ENCODE results near the gene LRP2.
"Not testable (repeated sequence)": the region's sequence is repeated elsewhere in the genome, so short reads cannot be mapped to it uniquely, and the experiment has no call there.

LRP2 gene

GRCh38 chr2:169339657-169340056 lies 22.7 kb downstream of the LRP2 start:
- no peak for DNase-seq (ENCODE audit: low spot score)
- TF ChIP-seq CTCF (conservative IDR thresholded peaks at IDR 0.05; ENCODE audit: low read depth) = no peak
- ChIA-PET POLR2A (ENCODE audit: low non-redundant PET) (no interaction called here), CTCF (no interaction called here)
- no peak overlapping the region for H3K27ac ChIP-seq

- H3K27ac ChIP-seq = no peak overlapping the region
- ChIA-PET POLR2A (ENCODE audit: low non-redundant PET) (no interaction called here), CTCF (no interaction called here)
- DNase-seq (ENCODE audit: low spot score) = no peak
- TF ChIP-seq CTCF (conservative IDR thresholded peaks at IDR 0.05; ENCODE audit: low read depth) = no peak
Observed at GRCh38 chr2:169336695-169337094, 25.6 kb downstream of the LRP2 start.

- POLR2A ChIA-PET (ENCODE audit: low non-redundant PET) = no interaction called here
- CTCF ChIA-PET = no interaction called here
- DNase-seq (ENCODE audit: low spot score) = no peak
- no peak for TF ChIP-seq CTCF (conservative IDR thresholded peaks at IDR 0.05; ENCODE audit: low read depth)
- H3K27ac ChIP-seq = no peak overlapping the region
Observed at GRCh38 chr2:169330555-169331198, 31.7 kb downstream of the LRP2 start.

- no peak for TF ChIP-seq CTCF (conservative IDR thresholded peaks at IDR 0.05; ENCODE audit: low read depth)
- CTCF ChIA-PET = interaction anchor here (0.6 kb wide), 1 partner anchor 236 kb away, joined by 5 read pairs; no protein-coding TSS in a partner anchor
- H3K27ac ChIP-seq = no peak overlapping the region
- POLR2A ChIA-PET (ENCODE audit: low non-redundant PET) = no interaction called here
- DNase-seq (ENCODE audit: low spot score) = no peak
Observed at GRCh38 chr2:169329688-169330554, 32.4 kb downstream of the LRP2 start.

- no peak overlapping the region for H3K27ac ChIP-seq
- ChIA-PET POLR2A (ENCODE audit: low non-redundant PET) (no interaction called here), CTCF (no interaction called here)
- no peak for TF ChIP-seq CTCF (conservative IDR thresholded peaks at IDR 0.05; ENCODE audit: low read depth)
- DNase-seq (ENCODE audit: low spot score) = no peak
Observed at GRCh38 chr2:169328785-169329184, 33.5 kb downstream of the LRP2 start.

- POLR2A ChIA-PET (ENCODE audit: low non-redundant PET); H3K27ac ChIP-seq; DNase-seq (ENCODE audit: low spot score); CTCF ChIA-PET: not testable (repeated sequence)
Observed at GRCh38 chr2:169327837-169328236, 34.5 kb downstream of the LRP2 start.

- H3K27ac ChIP-seq; DNase-seq (ENCODE audit: low spot score); CTCF ChIA-PET; POLR2A ChIA-PET (ENCODE audit: low non-redundant PET): not testable (repeated sequence)
Observed at GRCh38 chr2:169325886-169326285, 36.4 kb downstream of the LRP2 start.

Measured in RWPE1 (cell line).